ENCODE results near the gene PROK1.

The PROK1 gene

DNA sequence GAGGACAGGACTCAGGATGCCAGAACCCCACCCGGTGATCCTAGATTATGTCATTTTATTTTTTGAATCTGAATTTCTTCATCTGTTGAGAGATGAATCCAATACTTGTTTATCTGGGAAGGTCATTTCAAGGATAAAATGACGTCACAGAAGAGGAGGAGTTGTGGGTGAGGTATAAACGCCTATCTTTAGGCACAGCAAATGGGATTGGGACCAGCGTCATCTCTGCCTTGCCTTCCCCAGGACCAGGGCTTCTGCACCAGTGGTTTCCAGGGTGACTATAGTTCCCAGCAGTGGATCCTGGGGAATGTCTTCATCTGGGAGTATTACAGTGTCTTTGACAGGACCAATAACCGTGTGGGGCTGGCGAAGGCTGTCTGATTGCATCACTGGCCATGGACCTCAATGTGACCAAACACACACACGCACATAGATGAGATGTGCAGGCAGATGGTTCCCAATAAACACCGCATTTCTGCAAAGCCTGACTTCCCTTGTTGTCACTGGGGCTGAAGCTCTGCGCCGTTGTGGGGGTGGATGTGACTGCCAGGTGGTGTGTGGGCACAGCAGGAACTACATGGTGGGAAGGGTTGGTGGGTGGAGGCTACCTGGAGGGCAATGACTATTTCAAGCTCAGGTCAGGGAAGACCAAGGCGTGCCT is 40.0 kb downstream of the PROK1 start:
- DNase-seq: no peak

DNA sequence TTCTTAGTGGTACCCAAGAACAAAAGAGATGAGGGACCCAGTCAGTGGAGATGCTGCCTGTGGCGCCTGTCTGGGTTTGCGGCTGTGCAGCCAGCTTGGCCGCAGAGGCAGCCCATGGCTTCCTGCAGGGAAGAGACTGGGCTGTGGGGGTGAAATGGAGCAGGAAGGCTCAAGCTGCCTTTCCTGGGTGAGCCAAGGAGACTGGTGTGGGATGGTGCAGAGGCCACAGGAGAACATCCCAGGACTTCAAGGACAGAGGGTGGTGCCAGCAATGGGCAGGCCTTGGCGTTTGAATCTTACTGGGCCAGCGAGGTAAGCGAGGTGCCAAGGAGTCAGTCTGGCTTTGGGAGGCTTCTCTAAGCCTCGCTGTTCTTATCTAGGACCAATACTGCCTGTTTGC is 41.6 kb downstream of the PROK1 start:
- DNase-seq: no peak

DNA sequence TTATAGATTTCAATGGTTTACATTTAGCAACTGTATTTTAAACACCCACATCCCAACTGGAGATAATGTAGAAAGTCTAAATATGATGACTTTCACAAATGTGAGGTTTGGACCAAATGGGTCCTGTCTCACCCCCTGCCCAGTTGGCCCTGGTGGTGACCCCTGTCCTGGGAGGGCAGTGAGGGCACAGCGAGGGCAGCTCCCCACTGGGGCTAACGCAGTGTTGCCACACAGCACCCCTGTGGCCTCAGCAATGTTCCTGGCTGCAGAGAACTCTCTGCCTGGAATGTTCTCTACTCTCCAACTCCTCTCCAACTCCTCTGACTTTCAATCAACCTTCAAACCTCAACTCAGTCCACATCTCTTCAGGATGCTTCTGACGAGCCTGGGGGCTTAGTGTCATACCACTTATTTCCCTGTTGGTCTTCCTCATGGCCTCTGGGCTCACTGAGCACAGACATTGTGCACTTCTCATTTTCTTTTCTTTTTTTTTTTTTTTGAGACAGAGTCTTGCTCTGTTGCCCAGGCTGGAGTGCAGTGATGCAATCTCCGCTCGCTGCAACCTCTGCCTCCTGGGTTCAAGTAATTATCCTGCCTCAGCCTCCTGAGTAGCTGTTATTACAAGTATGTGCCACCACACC is 42.2 kb downstream of the PROK1 start:
- no peak for DNase-seq

DNA sequence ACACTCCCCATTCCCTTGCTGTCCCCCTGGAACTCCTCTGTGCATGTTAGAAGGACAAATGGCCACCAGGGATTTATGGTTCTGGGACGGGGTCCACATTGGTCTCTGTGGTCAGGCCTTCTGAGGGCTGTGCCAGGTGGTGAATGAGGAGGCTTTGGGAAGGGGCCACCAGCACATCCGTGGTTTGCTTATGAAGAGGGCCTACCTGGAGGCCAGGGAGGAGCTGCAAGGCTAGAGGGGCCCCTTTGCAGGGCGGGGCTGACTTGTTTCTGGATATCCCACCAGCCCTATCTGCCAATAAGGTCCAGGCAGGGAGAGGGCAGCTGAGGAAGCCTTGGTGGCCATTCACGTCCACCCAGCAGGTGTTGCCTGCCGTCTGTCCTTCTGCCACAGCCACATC is 43.1 kb downstream of the PROK1 start:
- DNase-seq: no peak

DNA sequence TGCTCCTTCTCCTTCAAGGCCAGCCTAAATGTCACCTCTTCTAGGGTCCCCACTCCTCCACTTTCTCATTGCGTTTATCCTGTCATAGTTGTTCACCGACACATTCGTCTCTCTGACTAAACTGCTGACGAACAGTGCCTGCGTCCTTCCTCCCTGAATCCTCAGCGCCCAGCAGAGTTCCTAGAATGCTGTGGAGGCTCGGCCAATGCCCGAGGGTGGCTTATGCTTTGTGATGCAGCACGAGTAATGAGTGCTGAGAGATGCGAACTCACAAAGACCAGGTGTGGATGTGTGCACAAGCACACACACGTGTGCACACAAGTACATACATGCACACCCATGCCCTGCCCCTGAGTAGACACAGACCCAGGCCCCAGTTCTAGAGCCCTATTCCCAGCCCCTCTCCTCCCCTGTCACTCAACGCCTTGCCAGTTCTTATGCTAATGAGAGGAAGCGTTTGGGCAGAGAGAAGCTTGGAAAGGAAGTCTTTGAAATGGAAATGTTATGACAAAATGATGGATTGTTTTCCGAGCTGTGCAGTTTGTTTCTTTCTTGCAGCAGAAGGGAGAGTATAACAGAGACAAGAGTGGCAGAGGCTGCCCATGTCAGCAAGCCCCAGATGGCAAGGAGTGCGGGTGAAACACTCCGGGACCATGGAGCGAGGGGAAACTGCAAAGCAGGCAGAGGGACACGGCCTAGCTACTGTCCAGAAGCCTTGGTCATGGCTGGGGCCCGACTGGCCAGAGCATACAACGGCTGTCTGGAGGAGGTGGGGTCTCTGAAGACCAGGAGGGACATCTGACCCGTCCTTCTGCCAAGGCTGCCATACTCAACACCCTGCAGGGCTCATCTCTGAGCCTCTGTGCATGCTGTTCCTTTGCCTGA is 43.8 kb downstream of the PROK1 start:
- no peak for DNase-seq

DNA sequence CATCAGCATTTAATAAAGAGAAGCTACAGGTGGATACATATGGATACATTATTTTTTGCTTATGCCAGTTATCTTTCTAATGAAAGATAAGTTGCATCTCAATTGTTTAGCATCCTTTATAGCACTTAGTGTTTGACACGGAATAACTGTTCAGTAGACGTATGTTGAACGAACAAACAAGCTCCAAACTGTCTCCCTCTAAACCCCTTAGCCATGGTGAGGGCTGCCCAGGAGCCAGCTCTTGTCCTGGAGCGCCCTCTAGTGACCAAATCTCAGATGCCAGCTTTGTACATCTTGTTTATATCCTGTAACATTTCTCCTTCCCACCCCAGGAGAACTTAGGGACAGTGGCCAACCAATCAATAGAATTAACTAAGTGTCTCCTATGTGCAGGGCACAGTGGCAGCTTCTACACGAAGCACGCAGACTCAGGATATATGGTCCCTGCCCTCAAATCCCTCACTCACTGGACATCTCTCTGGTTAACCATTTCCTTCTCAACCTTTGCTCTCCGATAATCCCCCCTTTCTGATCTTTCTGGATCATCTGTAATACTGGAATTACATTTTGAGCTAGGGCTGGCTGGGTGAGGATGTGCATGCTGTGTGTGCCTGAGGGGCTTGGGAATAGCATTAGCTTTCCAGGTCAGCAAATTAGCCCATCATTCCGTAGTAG is 45.1 kb downstream of the PROK1 start:
- peak; percentile 86 for DNase-seq

DNA sequence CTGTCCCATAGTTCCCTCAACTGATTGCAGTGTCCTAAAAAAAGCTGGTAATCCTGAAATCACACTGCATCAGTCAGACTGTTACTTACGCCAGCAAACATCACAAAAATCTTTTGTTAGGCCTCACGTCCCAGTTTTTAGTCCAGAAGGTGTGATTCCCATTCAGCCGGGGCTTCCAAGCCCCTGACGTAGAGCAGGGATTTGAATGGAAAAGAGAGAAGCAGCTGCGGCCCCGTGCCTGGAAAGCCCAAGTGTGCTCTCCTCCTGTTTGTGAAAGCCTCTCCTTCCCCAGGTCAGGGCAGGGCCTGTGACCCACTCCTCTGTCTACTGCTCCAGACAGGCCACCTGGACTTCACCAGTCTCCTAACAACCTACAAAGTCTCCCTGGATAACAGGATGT is 47.3 kb downstream of the PROK1 start:
- peak; percentile 11 for DNase-seq

DNA sequence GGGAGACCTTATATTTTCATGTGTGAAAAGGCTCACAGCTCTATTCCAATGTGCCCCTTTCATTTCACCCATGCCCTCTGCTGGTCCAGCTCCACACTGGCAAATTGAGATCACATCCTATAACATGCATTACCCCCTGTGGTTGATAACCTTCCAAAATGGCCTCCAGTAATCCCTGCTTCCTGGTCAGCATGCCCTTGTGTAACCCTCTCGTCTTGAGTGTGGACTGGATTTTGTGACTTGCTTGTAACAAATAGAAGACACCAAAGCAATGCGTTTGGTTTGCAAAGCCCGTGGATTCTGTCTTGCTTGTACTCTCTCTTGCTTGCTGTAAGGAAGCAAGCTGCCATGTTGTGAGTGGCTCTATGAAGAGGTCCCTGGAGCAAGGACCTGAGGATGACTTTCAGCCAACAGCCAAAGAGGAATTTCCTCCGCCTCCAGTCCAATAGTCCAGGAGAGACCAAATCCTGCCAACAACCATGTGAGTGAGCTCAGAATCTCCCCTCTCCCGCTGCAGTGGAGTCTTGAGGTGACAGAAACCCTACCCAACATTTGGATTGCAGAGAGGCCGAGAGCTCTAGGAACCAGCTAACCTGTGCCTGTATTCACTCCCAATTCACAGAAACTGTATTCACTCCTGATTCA is 50.7 kb downstream of the PROK1 start:
- no peak for DNase-seq

DNA sequence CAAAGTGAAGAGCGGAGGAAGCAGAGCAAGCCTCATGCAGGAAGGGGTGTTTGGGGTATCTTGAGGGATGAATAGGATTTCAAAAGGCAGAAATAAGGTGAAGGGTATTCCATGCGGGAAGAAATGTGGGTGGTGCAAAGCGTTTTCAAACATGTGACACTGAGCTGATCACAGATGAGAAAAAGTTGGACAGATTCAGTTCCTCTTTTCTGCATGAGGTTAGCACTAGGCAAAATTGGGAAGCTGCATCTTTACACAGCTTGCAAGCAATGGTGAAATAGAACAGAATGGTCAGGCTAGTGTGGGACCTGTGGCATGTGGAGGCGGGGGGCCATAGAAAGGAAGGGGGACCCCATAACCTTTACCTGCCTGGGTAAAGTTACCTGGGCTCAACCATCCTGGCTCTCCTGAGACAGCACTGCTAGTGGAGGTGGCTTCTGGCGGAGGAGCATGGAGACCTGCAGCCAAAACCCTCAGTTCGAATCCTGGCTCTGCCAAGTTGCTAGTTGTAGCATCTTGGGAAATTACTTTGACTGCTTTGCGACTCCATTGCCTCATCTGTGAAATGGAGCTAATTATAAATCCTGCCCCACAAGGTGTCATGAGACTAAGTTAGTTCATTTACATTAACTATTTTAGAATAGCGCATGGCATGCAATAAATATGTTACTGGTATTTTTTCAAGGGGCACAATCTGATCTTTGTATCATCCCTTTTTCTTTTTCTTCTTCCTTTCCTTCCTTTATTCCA is 51.6 kb downstream of the PROK1 start:
- DNase-seq: no peak

DNA sequence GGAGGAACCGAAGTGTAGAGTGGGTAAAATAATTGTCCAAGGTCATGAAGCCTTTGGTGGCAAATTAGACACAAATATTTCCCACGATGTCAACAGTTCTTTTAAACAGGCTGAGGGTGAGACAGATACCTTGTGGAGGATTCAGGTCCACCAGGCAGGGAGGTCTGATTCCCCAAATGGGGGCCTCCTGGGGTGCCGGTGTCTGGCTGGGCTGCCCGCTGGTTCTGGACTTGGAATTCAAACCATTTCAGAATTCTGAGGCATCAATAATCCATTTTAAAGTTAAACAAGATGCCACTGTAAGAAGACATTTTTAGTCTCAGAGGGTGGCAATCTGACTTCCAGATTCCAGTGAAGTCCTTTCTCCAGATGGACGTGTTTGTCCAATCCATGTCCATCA is 52.5 kb downstream of the PROK1 start:
- no peak for DNase-seq

DNA sequence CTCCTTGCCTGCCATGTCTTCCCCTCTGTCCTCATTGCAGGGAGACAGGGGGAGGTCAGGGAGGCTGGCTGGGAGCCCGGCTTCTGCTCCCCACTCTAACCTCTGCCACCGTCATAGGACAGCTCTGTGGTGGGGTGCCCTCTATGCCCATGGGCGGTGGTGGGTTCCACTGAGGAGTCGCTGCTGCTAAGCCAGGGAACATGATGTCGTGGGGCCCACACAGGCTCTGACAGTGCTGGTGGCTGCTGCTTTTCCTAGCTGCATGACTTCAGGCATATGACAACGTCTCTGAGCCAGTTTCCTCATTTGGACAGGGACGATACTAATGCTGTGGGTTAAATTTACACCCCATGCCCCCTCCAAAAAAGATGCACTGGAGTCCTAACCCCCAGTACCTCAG is 53.3 kb downstream of the PROK1 start:
- DNase-seq: no peak

DNA sequence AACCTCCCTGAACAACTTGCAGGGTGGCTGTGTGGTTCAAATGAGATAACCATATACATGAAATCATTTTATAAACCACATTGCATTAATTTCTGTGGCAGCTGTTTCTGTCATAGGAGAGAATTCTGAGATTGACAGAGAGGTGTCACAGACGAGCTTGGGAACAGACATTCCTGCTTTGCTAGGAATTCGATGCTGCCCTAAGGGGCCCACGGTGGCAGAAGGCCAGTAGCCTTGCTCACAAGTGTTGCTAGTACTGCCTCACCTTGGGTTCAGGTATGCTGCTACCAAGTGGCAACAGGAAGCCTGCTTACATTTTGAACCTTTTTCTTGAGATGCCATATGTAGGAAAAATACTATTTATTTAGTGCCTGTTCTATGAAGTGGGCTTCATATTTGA is 54.6 kb downstream of the PROK1 start:
- no peak for DNase-seq

DNA sequence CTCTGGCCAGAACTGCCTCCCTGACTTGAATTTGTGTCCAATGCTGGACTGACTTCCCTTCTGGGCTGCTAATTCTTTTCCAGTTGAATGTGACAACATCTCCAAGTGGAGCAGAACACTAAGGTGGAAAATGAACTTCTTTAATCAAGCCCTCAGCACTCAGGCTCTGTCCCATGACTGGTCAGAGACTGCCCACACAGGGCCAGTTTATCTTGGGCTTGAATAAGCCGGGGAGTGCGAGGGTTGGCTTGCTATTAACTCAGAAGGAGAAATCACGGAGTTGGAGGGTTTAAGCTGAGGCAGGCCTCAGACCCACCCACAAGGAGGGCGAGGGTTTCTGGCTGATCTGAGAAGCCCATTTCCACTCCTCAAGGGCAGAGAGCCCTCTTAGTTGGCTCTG is 55.6 kb downstream of the PROK1 start:
- no peak for DNase-seq

Measured in NCI-H510A treated with DMSO at 0.1 percent for 48 hours (cell line).